ENCODE data around the gene B4GAT1. TPM values are rescaled to one million over a fixed set of nuclear protein-coding genes. Genes with fewer than 3 reads are reported as not detected.

B4GAT1 gene
- total and polyA plus RNA-seq, 2 donors (not counting 3 experiments of a cell fraction or from before 2014, with no cell fraction given), result 21.2 to 21.6 TPM

DNA sequence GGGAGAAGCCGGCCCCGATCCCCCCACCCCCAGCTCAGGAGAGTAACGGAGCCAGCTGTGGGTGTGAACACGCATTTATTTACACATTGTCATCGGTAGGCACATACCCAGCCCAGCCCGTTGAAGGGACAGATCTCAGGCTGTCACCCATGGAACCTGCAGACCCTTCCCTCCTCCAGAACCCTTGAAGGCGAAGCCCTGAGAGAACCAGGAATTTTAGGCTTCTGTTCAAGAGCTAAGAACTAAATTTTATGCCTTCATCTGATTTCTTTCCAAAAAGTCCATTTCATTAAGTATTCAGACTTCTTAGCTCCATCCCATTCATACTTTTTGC is 2.1 kb downstream of the B4GAT1 start:
- Histone ChIP-seq H3K27me3 (ENCODE audit: control insufficient read depth in 2 of 2, insufficient read depth in 2 of 2, low read length in 2 of 2) (no peaks in the 10 kb centered on the region), H3K4me3 (replicated peaks in 1 of 3; ENCODE audit: insufficient read depth in 1 of 3, low read depth in 1 of 3, low read length in 3 of 3) (peak overlapping the region in 2 of 3 experiments; percentile 82 to 98), H3K4me2 (ENCODE audit: insufficient read depth, low read length) (peak overlapping the region; percentile 63), H2AFZ (ENCODE audit: low read depth, low read length) (peak overlapping the region; percentile 74), H4K20me1 (replicated peaks; ENCODE audit: control insufficient read depth, extremely low read depth, insufficient read depth, low read length) (no peaks in the 10 kb centered on the region), H3K9me1 (replicated peaks; ENCODE audit: control insufficient read depth, extremely low read depth, insufficient read depth, low read length) (no peaks in the 10 kb centered on the region), H3K79me2 (ENCODE audit: control insufficient read depth, insufficient read depth, low read length) (peaks cover 19% of the 10 kb centered on the region), H3K36me3 (ENCODE audit: control insufficient read depth in 2 of 2, extremely low read depth in 1 of 2, insufficient read depth in 2 of 2, low read length in 2 of 2) (peaks cover 0 to 17% of the 10 kb centered on the region in 2 experiments), H3K27ac (ENCODE audit: insufficient read depth, low read depth, low read length) (peak overlapping the region; percentile 29), H3K9me3 (replicated peaks; ENCODE audit: control insufficient read depth, insufficient read depth, low read length) (no peaks in the 10 kb centered on the region), H3K9ac (replicated peaks; ENCODE audit: extremely low read depth, insufficient read depth, low read length) (peak overlapping the region; percentile 42), H3K4me1 (ENCODE audit: control insufficient read depth, extremely low read depth, insufficient read depth, low read length) (peaks cover 14% of the 10 kb centered on the region)
- ChIA-PET POLR2A (interaction anchor here (1.2 to 1.4 kb wide), 2 partner anchors 9 to 497 kb away, joined by 3 to 4 read pairs; partner anchors contain the start of gene RIN1), CTCF (interaction anchor here (1.2 to 2.2 kb wide), 2 partner anchors 10 to 34 kb away, joined by 4 to 7 read pairs; partner anchors contain the start of gene RIN1)
- DNase-seq (ENCODE audit: low read depth, low spot score), result no peak
- TF ChIP-seq JUN (IDR thresholded peaks at IDR 0.05; ENCODE audit: borderline replicate concordance, insufficient read depth, insufficient read length, low read depth), result no peak
- TF ChIP-seq, protein P1, sequence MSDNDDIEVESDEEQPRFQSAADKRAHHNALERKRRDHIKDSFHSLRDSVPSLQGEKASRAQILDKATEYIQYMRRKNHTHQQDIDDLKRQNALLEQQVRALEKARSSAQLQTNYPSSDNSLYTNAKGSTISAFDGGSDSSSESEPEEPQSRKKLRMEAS (IDR thresholded peaks at IDR 0.05; ENCODE audit: insufficient read depth, insufficient read length), result no peak
- no peak for TF ChIP-seq FOS (IDR thresholded peaks at IDR 0.05; ENCODE audit: borderline replicate concordance, insufficient read depth, low read length)
- no peak for TF ChIP-seq POLR2A (IDR thresholded peaks at IDR 0.05; ENCODE audit: low read depth, low read length)
- no peak for TF ChIP-seq MYC (IDR thresholded peaks at IDR 0.05; ENCODE audit: low read depth, low read length)
- TF ChIP-seq GATA2 (IDR thresholded peaks at IDR 0.05; ENCODE audit: insufficient read depth, insufficient read length, low read depth, low read length), result no peak
- TF ChIP-seq EZH2 (IDR thresholded peaks at IDR 0.05; ENCODE audit: borderline replicate concordance, low read depth, low read length, severe bottlenecking), result no peak
- no peak for TF ChIP-seq POLR2AphosphoS5 (IDR thresholded peaks at IDR 0.05; ENCODE audit: insufficient read depth, low read depth, low read length)
- TF ChIP-seq, protein P2, sequence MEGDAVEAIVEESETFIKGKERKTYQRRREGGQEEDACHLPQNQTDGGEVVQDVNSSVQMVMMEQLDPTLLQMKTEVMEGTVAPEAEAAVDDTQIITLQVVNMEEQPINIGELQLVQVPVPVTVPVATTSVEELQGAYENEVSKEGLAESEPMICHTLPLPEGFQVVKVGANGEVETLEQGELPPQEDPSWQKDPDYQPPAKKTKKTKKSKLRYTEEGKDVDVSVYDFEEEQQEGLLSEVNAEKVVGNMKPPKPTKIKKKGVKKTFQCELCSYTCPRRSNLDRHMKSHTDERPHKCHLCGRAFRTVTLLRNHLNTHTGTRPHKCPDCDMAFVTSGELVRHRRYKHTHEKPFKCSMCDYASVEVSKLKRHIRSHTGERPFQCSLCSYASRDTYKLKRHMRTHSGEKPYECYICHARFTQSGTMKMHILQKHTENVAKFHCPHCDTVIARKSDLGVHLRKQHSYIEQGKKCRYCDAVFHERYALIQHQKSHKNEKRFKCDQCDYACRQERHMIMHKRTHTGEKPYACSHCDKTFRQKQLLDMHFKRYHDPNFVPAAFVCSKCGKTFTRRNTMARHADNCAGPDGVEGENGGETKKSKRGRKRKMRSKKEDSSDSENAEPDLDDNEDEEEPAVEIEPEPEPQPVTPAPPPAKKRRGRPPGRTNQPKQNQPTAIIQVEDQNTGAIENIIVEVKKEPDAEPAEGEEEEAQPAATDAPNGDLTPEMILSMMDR (IDR thresholded peaks at IDR 0.05; ENCODE audit: extremely low read depth in 1 of 2, insufficient read depth in 1 of 2, low read depth in 1 of 2, low read length in 2 of 2), result no peak
- dilution Hi-C loops (cut with MboI; ENCODE audit: extremely low pct_ligation_motif_present, low sequenced_read_pairs) (no loop called here), intact Hi-C loops (cut with micrococcal nuclease) (loop anchor here (1.0 kb wide), 2 partner anchors 9 to 33 kb away; partner anchors contain the start of gene RIN1)
- BruUV-seq (replicated peaks), result no TSS peak
- no peak for FAIRE-seq
